Measurements from ENCODE around the gene NAV1. TPM values are rescaled to one million over a fixed set of nuclear protein-coding genes. Genes with fewer than 3 reads are reported as not detected.

Gene NAV1
- total and polyA plus RNA-seq, 9 of the 15 experiments (the other 6 are each of a cell fraction or from before 2014, with no cell fraction given), result 0.91 to 16.8 (median 3.2) TPM

DNA sequence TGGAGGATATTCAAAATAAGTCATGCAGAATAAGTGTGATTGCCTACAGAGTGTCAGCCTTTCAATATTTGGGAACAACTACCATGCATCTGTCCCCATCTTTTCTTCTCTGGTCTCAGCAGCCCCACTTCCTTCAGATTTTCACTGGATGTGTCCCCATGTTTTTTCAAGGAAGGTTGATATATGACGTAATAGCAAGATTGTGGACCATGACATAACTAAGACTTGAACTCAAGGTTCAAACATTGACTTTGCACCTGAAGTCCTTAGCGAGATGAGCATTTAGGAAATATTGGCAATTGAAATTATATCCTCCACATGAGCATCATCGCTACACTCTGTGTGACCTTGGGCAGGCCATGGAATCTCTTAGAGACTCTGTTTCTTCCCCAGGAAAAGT lies 5.8 kb downstream of the NAV1 start:
- Histone ChIP-seq H3K4me2 (ENCODE audit: insufficient read depth, low read length) (no peak overlapping the region), H3K9me3 (replicated peaks; ENCODE audit: control insufficient read depth, insufficient read depth, low read depth, low read length) (no peaks in the 10 kb centered on the region), H3K4me3 (no peak overlapping the region), H3K36me3 (ENCODE audit: control insufficient read depth, insufficient read depth, low read length) (no peaks in the 10 kb centered on the region), H3K4me1 (replicated peaks in 1 of 2; ENCODE audit: control insufficient read depth in 2 of 2, insufficient read depth in 2 of 2, low read length in 2 of 2) (peaks cover 6 to 7% of the 10 kb centered on the region in 2 experiments; a peak in 3 of 5 replicates), H4K20me1 (replicated peaks; ENCODE audit: control insufficient read depth, insufficient read depth, low read length) (no peaks in the 10 kb centered on the region), H3K27ac (ENCODE audit: extremely low read depth, low read depth, low read length) (no peak overlapping the region), H3K27me3 (ENCODE audit: control insufficient read depth in 2 of 2, insufficient read depth in 2 of 2, low read length in 2 of 2) (peaks cover 4 to 18% of the 10 kb centered on the region in 2 experiments; a peak in 3 of 5 replicates), H3K79me2 (ENCODE audit: control insufficient read depth, insufficient read depth, low read length) (no peaks in the 10 kb centered on the region), H3K9ac (ENCODE audit: insufficient read depth in 1 of 2, low read depth in 2 of 2, low read length in 2 of 2) (no peak overlapping the region), H3K9me1 (ENCODE audit: control insufficient read depth, insufficient read depth, low read length) (no peaks in the 10 kb centered on the region), H2AFZ (ENCODE audit: low read depth, low read length) (no peak overlapping the region)
- BruUV-seq (replicated peaks), result no TSS peak
- no peak for FAIRE-seq
- intact Hi-C loops (cut with micrococcal nuclease), result no loop called here
- WGBS (ENCODE audit: insufficient coverage, low coverage, missing lambda C conversion rate), result 45% methylated on average over 3 of the region's 3 CpGs
- TF ChIP-seq STAT5B (CRISPR knock-in tag; IDR thresholded peaks at IDR 0.05), result no peak
- TF ChIP-seq IFI16 (CRISPR knock-in tag; IDR thresholded peaks at IDR 0.05), result no peak
- no peak for TF ChIP-seq U2AF2 (optimal IDR thresholded peaks at IDR 0.05; ENCODE audit: low read depth, low read length)
- TF ChIP-seq ZNF175 (CRISPR knock-in tag; IDR thresholded peaks at IDR 0.05; ENCODE audit: low read depth), result no peak
- TF ChIP-seq FUS (optimal IDR thresholded peaks at IDR 0.05; ENCODE audit: low read depth, low read length), result no peak
- TF ChIP-seq MXI1 (IDR thresholded peaks at IDR 0.05; ENCODE audit: low read depth, low read length), result no peak
- no peak for TF ChIP-seq DMBX1 (CRISPR knock-in tag; IDR thresholded peaks at IDR 0.05; ENCODE audit: borderline replicate concordance)
- no peak for TF ChIP-seq PURB (CRISPR knock-in tag; IDR thresholded peaks at IDR 0.05; ENCODE audit: low read depth)
- TF ChIP-seq, protein P1, sequence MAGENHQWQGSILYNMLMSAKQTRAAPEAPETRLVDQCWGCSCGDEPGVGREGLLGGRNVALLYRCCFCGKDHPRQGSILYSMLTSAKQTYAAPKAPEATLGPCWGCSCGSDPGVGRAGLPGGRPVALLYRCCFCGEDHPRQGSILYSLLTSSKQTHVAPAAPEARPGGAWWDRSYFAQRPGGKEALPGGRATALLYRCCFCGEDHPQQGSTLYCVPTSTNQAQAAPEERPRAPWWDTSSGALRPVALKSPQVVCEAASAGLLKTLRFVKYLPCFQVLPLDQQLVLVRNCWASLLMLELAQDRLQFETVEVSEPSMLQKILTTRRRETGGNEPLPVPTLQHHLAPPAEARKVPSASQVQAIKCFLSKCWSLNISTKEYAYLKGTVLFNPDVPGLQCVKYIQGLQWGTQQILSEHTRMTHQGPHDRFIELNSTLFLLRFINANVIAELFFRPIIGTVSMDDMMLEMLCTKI (IDR thresholded peaks at IDR 0.05; ENCODE audit: partially characterized antibody), result no peak
- POLR2A ChIA-PET, result interaction anchor here (1.1 to 1.7 kb wide), 2 partner anchors 9 to 41 kb away, joined by 4 to 7 read pairs; no protein-coding TSS in a partner anchor
- in situ Hi-C loops (cut with MboI), result no loop called here
- DNase-seq (ENCODE audit: extremely low read depth in 1 of 4, low spot score in 3 of 4), result no peak
- no peak for ATAC-seq
- CTCF ChIA-PET (ENCODE audit: low intra/inter-chr PET ratio), result no interaction called here

Measured in K562 (cell line).